Fibroblast of the conjunctiva (primary cell): ENCODE data around the gene ADAMTS17.

Experiments
- DNase-seq: peaks from one replicate; pipeline ENCODE4 v3.0.0-alpha.2; 2010; ENCODE audit warnings: low read depth

Gene ADAMTS17

GRCh38 chr15:100252359-100252758, 89.4 kb downstream of the ADAMTS17 start:
- no peak for DNase-seq

- no peak for DNase-seq
These were observed 91.5 kb downstream of the ADAMTS17 start for GRCh38 chr15:100250176-100250800.

- DNase-seq = no peak
These were observed 92.5 kb downstream of the ADAMTS17 start for GRCh38 chr15:100249096-100249815.

- DNase-seq = no peak
These were observed 93.5 kb downstream of the ADAMTS17 start for GRCh38 chr15:100248236-100248635.

GRCh38 chr15:100247228-100248225, 94.2 kb downstream of the ADAMTS17 start:
- DNase-seq = no peak

GRCh38 chr15:100245855-100246254, 95.9 kb downstream of the ADAMTS17 start:
- no peak for DNase-seq

GRCh38 chr15:100245487-100245820, 96.3 kb downstream of the ADAMTS17 start:
- DNase-seq = no peak

- no peak for DNase-seq
These were observed 96.8 kb downstream of the ADAMTS17 start for GRCh38 chr15:100244796-100245486.

GRCh38 chr15:100242989-100243388, 98.8 kb downstream of the ADAMTS17 start:
- no peak for DNase-seq

GRCh38 chr15:100241572-100242482, 99.9 kb downstream of the ADAMTS17 start:
- DNase-seq = peak; percentile 4

GRCh38 chr15:100236981-100237720, 104.6 kb downstream of the ADAMTS17 start:
- no peak for DNase-seq

GRCh38 chr15:100235030-100235617, 106.7 kb downstream of the ADAMTS17 start:
- no peak for DNase-seq

GRCh38 chr15:100234158-100235029, 107.4 kb downstream of the ADAMTS17 start:
- DNase-seq = no peak

GRCh38 chr15:100230784-100231183, 111.0 kb downstream of the ADAMTS17 start:
- DNase-seq = no peak

- DNase-seq = no peak
These were observed 112.3 kb downstream of the ADAMTS17 start for GRCh38 chr15:100229181-100230163.

GRCh38 chr15:100227781-100228180, 114.0 kb downstream of the ADAMTS17 start:
- no peak for DNase-seq

GRCh38 chr15:100226107-100226506, 115.7 kb downstream of the ADAMTS17 start:
- no peak for DNase-seq
